SK-N-MC (cell line): Measurements from ENCODE around the gene CHST3.

Experiments
- EZH2 ChIP-seq: fragments of 200-600 bp; sonication (generic); IDR thresholded peaks from one replicate; pipeline ENCODE4 v1.6.1; 2017; ENCODE audit warnings: antibody characterized with exemption
- POLR2AphosphoS5 ChIP-seq: IDR thresholded peaks from 2 replicates; pipeline ENCODE4 v1.6.1; 2012; ENCODE audit warnings: mild to moderate bottlenecking, low read depth, low read length, borderline replicate concordance

DNA sequence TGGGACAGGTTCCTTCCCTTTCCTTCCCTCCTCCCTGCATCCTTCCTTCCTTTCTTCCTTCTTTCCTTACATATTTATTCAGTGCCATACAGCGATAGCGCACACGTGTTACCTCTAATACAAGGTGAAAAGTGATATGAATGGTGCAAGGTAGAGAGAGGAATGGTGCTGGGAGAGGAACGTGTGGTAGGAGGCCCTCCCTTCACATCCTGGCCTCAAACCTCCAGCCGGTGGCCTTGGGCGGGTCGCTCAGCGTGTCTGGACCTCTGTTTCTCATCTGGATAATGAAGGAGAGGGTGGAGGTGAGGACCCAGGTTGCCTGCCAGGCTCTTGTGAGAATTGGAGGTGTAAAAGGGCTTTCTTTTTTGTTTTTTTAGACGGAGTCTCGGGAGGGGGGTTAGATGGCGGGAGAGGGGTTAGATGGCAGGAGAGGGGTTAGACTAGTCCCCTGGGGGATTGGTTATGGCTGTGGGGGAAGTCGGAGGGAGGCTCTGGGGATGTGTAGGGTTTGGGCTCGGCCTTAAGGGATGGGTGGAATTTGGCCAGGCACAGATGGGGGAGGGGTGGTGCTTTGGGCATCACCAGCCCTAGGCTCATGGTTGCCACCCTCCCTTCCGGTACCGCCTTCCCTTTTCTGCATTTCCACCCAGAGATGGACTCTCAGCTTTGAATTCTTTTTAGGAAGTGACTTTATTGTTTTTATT, 14.9 kb downstream of the CHST3 start:
- TF ChIP-seq EZH2 (no peak), POLR2AphosphoS5 (no peak)
